ENCODE results near the gene TFCP2L1. TPM values are rescaled to one million over a fixed set of nuclear protein-coding genes. Genes with fewer than 3 reads are reported as not detected.

TFCP2L1 gene
- total RNA-seq, 1 donor from 2014 or later: 4.6 TPM

- no peak overlapping the region for H3K4me3 Mint-ChIP-seq
- no peak overlapping the region for H3K27ac Mint-ChIP-seq
- H3K4me1 Mint-ChIP-seq (ENCODE audit: unreplicated experiment): peaks cover 4% of the 10 kb centered on the region
- H3K9me3 Mint-ChIP-seq: no peaks in the 10 kb centered on the region
- DNase-seq (ENCODE audit: extremely low spot score, unreplicated experiment): no peak
- H3K27me3 Mint-ChIP-seq: peaks cover 7% of the 10 kb centered on the region
- H3K36me3 Mint-ChIP-seq: no peaks in the 10 kb centered on the region
- TF ChIP-seq CTCF (conservative IDR thresholded peaks at IDR 0.05): no peak
Observed at GRCh38 chr2:121179467-121179866, 105.5 kb downstream of the TFCP2L1 start.

- DNase-seq (ENCODE audit: extremely low spot score, unreplicated experiment): no peak
- Mint-ChIP-seq H3K4me1 (ENCODE audit: unreplicated experiment) (peaks cover 4% of the 10 kb centered on the region), H3K27ac (no peak overlapping the region), H3K36me3 (no peaks in the 10 kb centered on the region), H3K9me3 (no peaks in the 10 kb centered on the region), H3K27me3 (peaks cover 7% of the 10 kb centered on the region), H3K4me3 (no peak overlapping the region)
- TF ChIP-seq CTCF (conservative IDR thresholded peaks at IDR 0.05): no peak
Observed at GRCh38 chr2:121178730-121179129, 106.3 kb downstream of the TFCP2L1 start.

- no peak for DNase-seq (ENCODE audit: extremely low spot score, unreplicated experiment)
- peaks cover 7% of the 10 kb centered on the region for H3K27me3 Mint-ChIP-seq
- H3K9me3 Mint-ChIP-seq: no peaks in the 10 kb centered on the region
- peaks cover 4% of the 10 kb centered on the region for H3K4me1 Mint-ChIP-seq (ENCODE audit: unreplicated experiment)
- H3K27ac Mint-ChIP-seq: no peak overlapping the region
- H3K36me3 Mint-ChIP-seq: no peaks in the 10 kb centered on the region
- TF ChIP-seq CTCF (conservative IDR thresholded peaks at IDR 0.05): no peak
- H3K4me3 Mint-ChIP-seq: no peak overlapping the region
Observed at GRCh38 chr2:121177896-121178295, 107.1 kb downstream of the TFCP2L1 start.

- Mint-ChIP-seq H3K4me1 (ENCODE audit: unreplicated experiment) (peaks cover 4% of the 10 kb centered on the region), H3K27me3 (peaks cover 7% of the 10 kb centered on the region), H3K36me3 (no peaks in the 10 kb centered on the region), H3K4me3 (no peak overlapping the region), H3K27ac (no peak overlapping the region), H3K9me3 (no peaks in the 10 kb centered on the region)
- DNase-seq (ENCODE audit: extremely low spot score, unreplicated experiment): no peak
- no peak for TF ChIP-seq CTCF (conservative IDR thresholded peaks at IDR 0.05)
Observed at GRCh38 chr2:121175326-121175725, 109.7 kb downstream of the TFCP2L1 start.

GRCh38 chr2:121173806-121174205 is 111.2 kb downstream of the TFCP2L1 start:
- Mint-ChIP-seq H3K4me1 (ENCODE audit: unreplicated experiment) (peaks cover 4% of the 10 kb centered on the region), H3K9me3 (no peaks in the 10 kb centered on the region), H3K4me3 (no peak overlapping the region), H3K36me3 (no peaks in the 10 kb centered on the region), H3K27ac (no peak overlapping the region), H3K27me3 (peaks cover 4% of the 10 kb centered on the region)
- TF ChIP-seq CTCF (conservative IDR thresholded peaks at IDR 0.05): no peak
- DNase-seq (ENCODE audit: extremely low spot score, unreplicated experiment): no peak

- Mint-ChIP-seq H3K27ac (no peak overlapping the region), H3K4me3 (no peak overlapping the region), H3K9me3 (no peaks in the 10 kb centered on the region), H3K4me1 (ENCODE audit: unreplicated experiment) (peaks cover 4% of the 10 kb centered on the region), H3K36me3 (no peaks in the 10 kb centered on the region), H3K27me3 (peaks cover 4% of the 10 kb centered on the region)
- no peak for DNase-seq (ENCODE audit: extremely low spot score, unreplicated experiment)
- no peak for TF ChIP-seq CTCF (conservative IDR thresholded peaks at IDR 0.05)
Observed at GRCh38 chr2:121173112-121173511, 111.9 kb downstream of the TFCP2L1 start.
